Neuronal stem cell (in vitro differentiated cells): ENCODE measurements around the gene NEGR1.
A peak's percentile ranks its signal among the peaks of the same experiment; 100 is the strongest.

Experiments
- DNase-seq: peaks from one replicate; pipeline ENCODE4 v3.0.0-alpha.2; 2013; ENCODE audit warnings: low spot score
- H2AFZ ChIP-seq: one replicate; pipeline ENCODE4 v1.6.1; 2013; ENCODE audit warnings: mild to moderate bottlenecking, low read length, inconsistent platforms
- H2AK5ac ChIP-seq: 2 replicates; pipeline ENCODE4 v1.6.1; 2013; ENCODE audit warnings: low read depth, mild to moderate bottlenecking, inconsistent platforms, low read length, moderate library complexity, mixed read lengths
- H2BK120ac ChIP-seq: 2 replicates; pipeline ENCODE4 v1.6.1; 2013; ENCODE audit warnings: low read depth, mild to moderate bottlenecking, inconsistent platforms, low read length, moderate library complexity, mixed read lengths
- H2BK12ac ChIP-seq: one replicate; pipeline ENCODE4 v1.6.1; 2013; ENCODE audit warnings: low read length, inconsistent platforms
- H2BK15ac ChIP-seq: 2 replicates; pipeline ENCODE4 v1.6.1; 2013; ENCODE audit warnings: mild to moderate bottlenecking, low read length, inconsistent platforms, mixed read lengths
- H2BK5ac ChIP-seq: one replicate; pipeline ENCODE4 v1.6.1; 2013; ENCODE audit warnings: inconsistent platforms, mild to moderate bottlenecking, low read length, moderate library complexity
- H3K14ac ChIP-seq: one replicate; pipeline ENCODE4 v1.6.1; 2013; ENCODE audit warnings: low read length, inconsistent platforms
- H3K18ac ChIP-seq: 2 replicates; pipeline ENCODE4 v1.6.1; 2013; ENCODE audit warnings: low read length, inconsistent platforms
- H3K23ac ChIP-seq: 2 replicates; pipeline ENCODE4 v1.6.1; 2013; ENCODE audit warnings: low read depth, mild to moderate bottlenecking, mixed read lengths, low read length, inconsistent platforms; ENCODE audit not compliant: poor library complexity
- H3K27ac ChIP-seq: replicated peaks from 3 replicates; pipeline ENCODE4 v1.5.1; 2013; ENCODE audit warnings: low read length, inconsistent platforms
- H3K27me3 ChIP-seq, 3 experiments: 2 replicates each; pipeline ENCODE4 v1.6.1; 2013; ENCODE audit warnings: low read length in 3 of 3, mild to moderate bottlenecking in 2 of 3, inconsistent platforms in 1 of 3, low read depth in 1 of 3, mixed read lengths in 1 of 3, moderate library complexity in 1 of 3; ENCODE audit not compliant: control insufficient read depth in 3 of 3, insufficient read depth in 3 of 3
- H3K36me3 ChIP-seq, 2 donors: replicated peaks in 1 of 2; 2 replicates each; pipeline ENCODE4 v1.6.1; 2013; ENCODE audit warnings: low read length in 2 of 2; ENCODE audit not compliant: control insufficient read depth in 2 of 2, insufficient read depth in 2 of 2
- H3K4ac ChIP-seq: 2 replicates; pipeline ENCODE4 v1.6.1; 2013; ENCODE audit warnings: inconsistent platforms, mild to moderate bottlenecking, low read length, moderate library complexity
- H3K4me1 ChIP-seq, 2 donors: 1 replicate in 1 of 2; 2 replicates in 1 of 2; pipeline ENCODE4 v1.6.1; 2013; ENCODE audit warnings: low read length in 2 of 2, low read depth in 1 of 2; ENCODE audit not compliant: control insufficient read depth in 2 of 2, insufficient read depth in 1 of 2
- H3K4me2 ChIP-seq: one replicate; pipeline ENCODE4 v1.6.1; 2013; ENCODE audit warnings: mild to moderate bottlenecking, low read length, inconsistent platforms; ENCODE audit not compliant: insufficient read depth, poor library complexity, severe bottlenecking
- H3K4me3 ChIP-seq, 2 donors: 2 replicates each; pipeline ENCODE4 v1.5.1; 2013; ENCODE audit warnings: low read length in 2 of 2, mild to moderate bottlenecking in 2 of 2, inconsistent platforms in 1 of 2, moderate library complexity in 1 of 2
- H3K79me1 ChIP-seq: one replicate; pipeline ENCODE4 v1.6.1; 2013; ENCODE audit warnings: low read depth, mild to moderate bottlenecking, inconsistent platforms, low read length, moderate library complexity
- H3K9ac ChIP-seq: one replicate; pipeline ENCODE4 v1.6.1; 2013; ENCODE audit warnings: mild to moderate bottlenecking, low read depth, low read length, inconsistent platforms; ENCODE audit not compliant: poor library complexity
- H3K9me3 ChIP-seq, 2 donors: replicated peaks in 1 of 2; 2 replicates each; pipeline versions ENCODE3 to v1.6.1; 2013; ENCODE audit warnings: low read length in 2 of 2, mild to moderate bottlenecking in 2 of 2, inconsistent platforms in 1 of 2, low read depth in 1 of 2, mixed read lengths in 1 of 2, moderate library complexity in 1 of 2; ENCODE audit not compliant: control insufficient read depth in 2 of 2, insufficient read depth in 1 of 2
- H4K8ac ChIP-seq: one replicate; pipeline ENCODE4 v1.6.1; 2013; ENCODE audit warnings: low read depth, mild to moderate bottlenecking, inconsistent platforms, low read length, moderate library complexity
- H4K91ac ChIP-seq: one replicate; pipeline ENCODE4 v1.6.1; 2013; ENCODE audit warnings: low read length, low read depth, mild to moderate bottlenecking, inconsistent platforms; ENCODE audit not compliant: poor library complexity
- WGBS, 2 donors: extraction: QIAGEN DNeasy Blood & Tissue Kit; methylation state at CpG; one replicate each; pipeline ENCODE4 v1.1.7; 2013; ENCODE audit warnings: missing lambda C conversion rate in 2 of 2, mixed read lengths in 1 of 2; ENCODE audit not compliant: insufficient read length in 2 of 2, insufficient replicate concordance in 1 of 2; ENCODE audit errors: extremely low coverage in 2 of 2; 5-methylcytosine and 5-hydroxymethylcytosine counted together

Gene NEGR1

DNA sequence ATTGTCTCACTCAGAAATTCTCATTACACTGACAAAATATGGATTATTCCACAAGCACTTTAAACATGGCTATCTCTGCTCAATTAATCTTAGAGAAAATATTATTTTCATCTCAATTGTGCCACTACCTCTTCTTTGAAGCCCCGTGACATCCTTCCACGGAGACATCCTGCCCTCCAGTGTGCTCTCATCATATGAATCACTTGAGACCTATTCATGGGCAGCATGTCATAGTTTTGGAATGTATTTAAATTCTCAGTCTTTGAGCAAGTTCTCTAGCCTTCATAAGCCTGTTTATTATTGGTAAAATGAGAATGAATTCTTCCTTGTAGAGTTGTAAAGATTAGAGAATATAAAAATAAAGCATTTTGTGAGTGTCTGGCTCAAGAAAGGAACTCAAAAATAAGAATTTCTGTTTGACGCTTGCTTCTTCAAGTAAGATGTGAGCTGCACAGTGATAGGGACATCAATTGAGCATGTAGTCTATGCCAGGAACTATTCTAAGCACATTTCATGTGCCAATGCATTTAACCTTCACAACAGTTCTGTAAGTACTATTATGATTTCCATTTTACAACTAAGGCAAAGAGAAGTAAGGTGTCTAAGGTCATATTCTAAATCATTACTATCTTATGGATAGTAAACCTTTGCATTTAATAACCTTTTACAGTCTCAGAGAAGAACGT, 644.1 kb downstream of the NEGR1 start:
- no peak overlapping the region for H3K4me2 ChIP-seq
- peaks cover 0 to 8% of the 10 kb centered on the region in 2 donors for H3K4me1 ChIP-seq
- no peaks in the 10 kb centered on the region for H3K27me3 ChIP-seq
- H4K8ac ChIP-seq, result no peak overlapping the region
- H4K91ac ChIP-seq, result no peak overlapping the region
- no peak overlapping the region for H3K18ac ChIP-seq
- H2AK5ac ChIP-seq, result no peak overlapping the region
- WGBS, 2 donors, result no CpG with 5 or more reads among the region's 4 CpGs
- no peak overlapping the region for H3K14ac ChIP-seq
- H2BK5ac ChIP-seq, result no peak overlapping the region
- no peak overlapping the region for H3K27ac ChIP-seq
- H2AFZ ChIP-seq, result no peak overlapping the region
- H3K4me3 ChIP-seq, result no peak overlapping the region
- no peak overlapping the region for H2BK12ac ChIP-seq
- H3K9me3 ChIP-seq, result no peaks in the 10 kb centered on the region
- no peak overlapping the region for H2BK15ac ChIP-seq
- H3K79me1 ChIP-seq, result no peaks in the 10 kb centered on the region
- H3K23ac ChIP-seq, result no peak overlapping the region
- no peaks in the 10 kb centered on the region for H3K36me3 ChIP-seq
- H3K4ac ChIP-seq, result no peak overlapping the region
- no peak for DNase-seq
- no peak overlapping the region for H3K9ac ChIP-seq
- H2BK120ac ChIP-seq, result no peak overlapping the region

DNA sequence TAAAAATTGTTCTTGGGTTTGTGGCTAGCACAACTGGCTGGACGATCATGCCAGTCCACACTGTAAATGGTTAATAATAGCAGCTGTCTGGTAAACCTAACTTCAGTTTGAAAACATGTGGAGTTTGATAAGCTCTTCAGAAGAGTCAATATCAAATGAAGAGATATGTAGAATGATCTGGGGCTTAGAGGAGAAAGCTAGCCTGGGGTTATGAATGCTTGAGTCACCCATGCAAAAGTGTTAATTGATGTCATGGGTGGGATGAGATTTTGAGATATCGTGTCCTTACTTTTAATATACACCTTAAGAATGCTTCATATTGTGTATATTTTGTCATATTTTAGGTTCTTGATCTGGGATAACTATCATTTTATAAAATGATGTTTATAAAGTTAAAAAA, 646.8 kb downstream of the NEGR1 start:
- DNase-seq, result no peak
- Histone ChIP-seq H3K4me2 (no peak overlapping the region), H3K4me3 (no peak overlapping the region), H3K27me3 (no peaks in the 10 kb centered on the region), H3K36me3 (no peaks in the 10 kb centered on the region), H3K27ac (no peak overlapping the region), H3K4me1 (peaks cover 0 to 9% of the 10 kb centered on the region in 2 donors), H2AK5ac (no peak overlapping the region), H2BK15ac (no peak overlapping the region), H4K8ac (no peak overlapping the region), H2AFZ (no peak overlapping the region), H3K9ac (no peak overlapping the region), H3K23ac (no peak overlapping the region), H2BK12ac (no peak overlapping the region), H2BK120ac (no peak overlapping the region), H3K9me3 (no peaks in the 10 kb centered on the region), H2BK5ac (no peak overlapping the region), H3K4ac (no peak overlapping the region), H3K14ac (no peak overlapping the region), H3K79me1 (no peaks in the 10 kb centered on the region), H4K91ac (no peak overlapping the region), H3K18ac (no peak overlapping the region)
- WGBS, 2 donors, result no CpG with 5 or more reads among the region's 2 CpGs

DNA sequence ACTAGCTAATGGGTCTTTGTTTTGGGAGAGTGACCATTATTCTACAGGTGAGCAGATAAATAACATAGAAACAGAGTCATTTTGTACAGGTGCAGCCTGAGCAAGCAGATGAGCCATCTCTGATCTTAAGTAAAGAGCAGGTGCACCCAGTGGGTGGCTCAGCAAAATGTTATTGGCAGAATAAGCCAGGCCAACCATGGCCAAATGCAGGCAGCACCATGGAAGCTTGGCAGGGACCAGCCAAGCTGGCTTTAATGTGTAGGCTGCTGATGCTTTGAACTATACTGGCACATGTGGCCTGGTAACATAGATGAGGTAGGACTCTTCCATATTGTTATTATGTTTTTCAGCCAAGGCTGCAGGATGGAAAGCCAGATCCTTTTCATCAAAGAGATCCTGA, 648.2 kb downstream of the NEGR1 start:
- no peaks in the 10 kb centered on the region for H3K79me1 ChIP-seq
- no peak overlapping the region for H2AK5ac ChIP-seq
- no peaks in the 10 kb centered on the region for H3K27me3 ChIP-seq
- no peak overlapping the region for H3K4ac ChIP-seq
- no peak overlapping the region for H2BK120ac ChIP-seq
- DNase-seq, result no peak
- H3K18ac ChIP-seq, result peak overlapping the region; percentile 35
- no peak overlapping the region for H3K23ac ChIP-seq
- H2BK5ac ChIP-seq, result no peak overlapping the region
- H3K36me3 ChIP-seq, result no peaks in the 10 kb centered on the region
- H3K4me3 ChIP-seq, result no peak overlapping the region
- H3K4me2 ChIP-seq, result no peak overlapping the region
- no peak overlapping the region for H2BK15ac ChIP-seq
- no peak overlapping the region for H3K9ac ChIP-seq
- H3K9me3 ChIP-seq, result no peaks in the 10 kb centered on the region
- no peak overlapping the region for H4K91ac ChIP-seq
- H3K14ac ChIP-seq, result no peak overlapping the region
- no peak overlapping the region for H2AFZ ChIP-seq
- H2BK12ac ChIP-seq, result no peak overlapping the region
- no peak overlapping the region for H3K27ac ChIP-seq
- H4K8ac ChIP-seq, result no peak overlapping the region
- H3K4me1 ChIP-seq, result peaks cover 0 to 5% of the 10 kb centered on the region in 2 donors

DNA sequence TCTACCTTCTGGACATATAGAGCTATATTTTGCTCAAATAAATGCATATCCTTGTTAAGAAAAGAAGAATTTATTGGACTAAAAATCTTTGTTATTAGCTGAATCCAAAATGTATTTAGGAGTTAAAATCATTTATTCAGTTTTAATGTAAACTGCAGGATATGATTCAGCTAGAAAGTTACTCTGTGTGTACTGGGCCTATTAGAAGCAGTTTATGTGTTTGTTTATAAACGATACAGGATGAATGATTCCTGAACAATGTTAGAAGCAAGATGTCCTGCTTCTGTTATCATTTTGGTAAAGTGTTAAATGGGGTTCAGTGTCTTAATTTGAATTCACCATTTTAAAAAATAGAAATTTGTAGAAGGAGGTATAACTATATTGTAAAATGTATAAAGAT, 652.3 kb downstream of the NEGR1 start:
- H2BK5ac ChIP-seq, result no peak overlapping the region
- H3K4me2 ChIP-seq, result no peak overlapping the region
- H3K14ac ChIP-seq, result no peak overlapping the region
- no peak overlapping the region for H2BK12ac ChIP-seq
- no peak overlapping the region for H3K9ac ChIP-seq
- no CpG with 5 or more reads among the region's 1 CpG for WGBS, 2 donors
- no peak overlapping the region for H2AK5ac ChIP-seq
- peaks cover 0 to 5% of the 10 kb centered on the region in 2 donors for H3K4me1 ChIP-seq
- H3K9me3 ChIP-seq, result no peaks in the 10 kb centered on the region
- no peaks in the 10 kb centered on the region for H3K36me3 ChIP-seq
- no peak overlapping the region for H3K27ac ChIP-seq
- no peak overlapping the region for H3K23ac ChIP-seq
- no peak overlapping the region for H3K4ac ChIP-seq
- H2BK120ac ChIP-seq, result no peak overlapping the region
- no peak overlapping the region for H2AFZ ChIP-seq
- no peaks in the 10 kb centered on the region for H3K27me3 ChIP-seq
- no peaks in the 10 kb centered on the region for H3K79me1 ChIP-seq
- no peak overlapping the region for H4K8ac ChIP-seq
- no peak overlapping the region for H3K4me3 ChIP-seq
- H4K91ac ChIP-seq, result no peak overlapping the region
- H2BK15ac ChIP-seq, result no peak overlapping the region
- no peak for DNase-seq
- no peak overlapping the region for H3K18ac ChIP-seq
